GM19099 (cell line): ENCODE data around the gene KSR1.

Experiments
- POLR2A ChIP-seq: IDR thresholded peaks from 3 replicates; pipeline ENCODE4 v1.6.1; 2011; ENCODE audit warnings: low read depth; ENCODE audit not compliant: insufficient read length; ENCODE audit errors: extremely low read depth

KSR1 gene

DNA sequence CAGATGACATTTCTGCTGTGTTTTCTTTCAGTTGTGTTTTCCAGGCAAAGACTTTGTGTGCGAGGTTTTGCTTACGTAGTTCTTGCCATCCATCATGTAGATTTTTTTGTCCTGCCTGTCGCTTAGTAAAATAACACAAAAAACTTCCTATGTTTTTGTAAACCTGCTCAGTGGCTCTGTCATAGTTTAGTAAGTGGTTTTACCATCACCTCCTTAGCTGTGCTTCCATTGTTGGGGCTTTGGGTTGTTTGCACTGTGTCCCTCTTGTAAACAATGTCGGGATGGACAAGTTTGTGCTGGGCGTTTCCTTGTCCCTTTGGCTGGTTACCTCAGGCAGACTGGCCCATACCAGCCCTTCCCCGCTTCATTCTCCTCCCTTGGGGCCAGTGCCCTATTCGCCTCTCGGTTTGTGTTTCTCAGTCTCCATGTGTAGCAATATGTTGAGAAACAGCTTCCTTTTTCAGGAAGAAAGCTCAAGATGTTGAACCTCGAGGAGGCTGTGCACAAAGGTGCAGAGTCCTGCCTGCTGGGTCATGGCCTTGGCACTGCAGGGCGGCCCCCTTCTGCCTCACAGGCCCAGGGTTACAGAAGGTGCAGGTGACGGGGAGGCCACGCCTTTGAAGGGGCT lies 74.6 kb downstream of the KSR1 start:
- TF ChIP-seq POLR2A = no peak

DNA sequence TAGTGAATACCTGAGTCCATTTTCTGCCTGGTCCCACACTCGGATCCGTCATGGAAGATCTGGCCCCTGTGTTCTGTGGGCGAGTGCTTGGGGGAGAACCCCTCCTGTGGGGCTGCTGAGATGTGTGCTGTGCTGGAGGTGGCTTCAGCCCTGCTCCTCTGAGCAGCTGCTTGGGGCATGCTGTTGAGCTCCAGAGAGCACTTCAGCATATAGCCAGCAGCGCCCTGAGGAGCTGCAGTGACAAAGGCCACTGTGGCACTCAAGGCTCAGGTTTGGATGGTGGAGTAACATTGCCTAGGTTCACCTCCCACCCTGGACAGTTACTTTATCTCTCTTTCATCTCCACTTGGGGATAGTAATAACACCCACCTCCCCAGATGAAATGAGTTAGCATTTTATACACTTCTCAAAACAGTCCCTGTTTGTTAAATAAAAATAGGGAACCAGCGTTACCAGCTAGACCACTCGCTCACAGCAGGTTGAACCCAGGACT lies 75.3 kb downstream of the KSR1 start:
- TF ChIP-seq POLR2A = no peak

DNA sequence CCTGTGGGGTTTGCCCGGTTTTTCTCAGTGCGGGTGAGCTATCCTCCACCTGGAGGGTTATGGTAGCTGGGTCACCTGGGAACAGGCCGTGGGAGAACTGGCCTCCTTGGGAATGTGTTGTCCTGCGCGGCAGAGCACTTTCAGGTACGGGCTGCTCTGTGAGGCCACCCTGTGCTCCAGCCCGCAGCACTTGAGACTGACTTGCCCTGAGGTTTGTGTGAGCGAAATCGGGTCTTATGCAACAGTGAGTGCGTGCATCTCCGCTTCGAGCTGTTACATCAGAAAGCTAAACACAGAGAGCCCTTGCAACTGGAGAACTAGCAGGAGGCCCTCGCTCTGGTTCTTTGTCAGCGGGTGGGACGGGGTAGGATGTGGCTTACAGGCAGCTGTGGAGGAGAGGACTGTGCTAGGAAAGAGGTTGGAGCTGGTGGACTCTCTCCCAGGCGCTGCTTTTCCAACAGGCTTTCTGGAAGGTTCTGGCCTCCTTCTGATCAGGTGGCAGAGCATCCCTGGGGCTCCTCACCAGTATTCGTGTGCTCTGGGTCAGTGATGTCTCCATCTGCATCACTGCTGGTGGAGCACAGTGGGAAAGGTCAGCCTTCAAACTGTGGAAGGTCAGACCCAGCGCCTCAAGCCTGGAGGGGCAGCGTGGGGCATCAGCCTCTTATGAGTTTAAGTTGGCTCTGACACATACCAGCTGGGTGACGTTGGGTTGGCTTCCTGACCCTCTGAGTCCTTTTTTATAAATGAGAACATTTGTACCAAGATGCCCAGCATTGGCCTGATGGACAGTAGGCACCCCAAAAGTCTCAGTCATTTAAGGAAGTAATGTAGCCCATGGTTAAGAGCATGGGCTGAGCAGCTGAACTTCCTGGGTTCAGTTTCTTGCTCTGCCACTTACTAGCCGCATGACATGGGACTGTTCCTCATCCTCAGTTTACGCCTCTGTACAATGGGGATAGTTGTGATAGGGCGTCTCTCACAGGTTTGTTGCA lies 76.3 kb downstream of the KSR1 start:
- TF ChIP-seq POLR2A = no peak

DNA sequence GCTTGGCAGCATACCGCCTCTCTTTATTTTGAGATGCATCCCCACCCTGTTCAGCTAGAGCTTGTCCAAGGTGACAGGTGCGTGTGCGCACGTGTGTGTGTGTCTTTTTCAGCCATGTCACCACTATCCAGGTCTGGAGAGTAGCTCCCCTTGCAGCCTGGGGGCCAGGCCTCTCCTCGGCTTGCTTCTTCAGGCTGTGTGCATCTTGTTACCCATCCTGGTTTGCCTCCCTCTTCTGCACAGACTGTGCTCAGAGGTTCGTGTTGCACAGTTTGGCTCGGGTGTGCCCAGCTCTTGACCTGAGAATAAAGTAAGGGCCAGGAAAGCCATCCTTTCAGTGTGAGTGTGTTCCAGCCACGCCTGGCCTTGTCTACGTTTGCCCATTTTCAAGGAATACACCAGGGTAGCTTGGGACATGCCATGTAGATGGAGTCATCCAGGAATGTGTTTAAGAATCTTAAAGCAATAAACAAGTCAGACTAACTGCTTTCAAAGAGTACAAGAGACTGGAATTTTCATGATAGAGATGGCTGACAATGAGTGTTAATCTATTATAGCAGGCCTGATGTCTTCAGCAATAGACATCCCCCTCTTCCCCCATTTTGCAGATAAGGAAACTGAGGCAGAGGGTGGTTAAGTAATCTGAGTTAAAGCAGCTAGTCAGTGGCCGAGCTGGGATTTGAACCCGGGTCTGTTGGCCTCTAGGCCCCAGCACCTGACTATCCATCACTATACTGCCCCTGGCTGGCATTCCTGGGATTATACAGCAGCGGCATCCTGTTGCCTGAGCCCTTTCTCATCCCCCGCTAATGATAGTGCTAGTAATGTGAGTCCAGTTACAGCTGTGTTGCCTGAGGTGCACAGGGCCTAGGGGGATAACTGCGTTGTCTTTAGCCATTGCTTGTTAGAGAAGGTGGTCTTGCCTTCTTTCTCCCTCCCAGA lies 77.9 kb downstream of the KSR1 start:
- no peak for TF ChIP-seq POLR2A

DNA sequence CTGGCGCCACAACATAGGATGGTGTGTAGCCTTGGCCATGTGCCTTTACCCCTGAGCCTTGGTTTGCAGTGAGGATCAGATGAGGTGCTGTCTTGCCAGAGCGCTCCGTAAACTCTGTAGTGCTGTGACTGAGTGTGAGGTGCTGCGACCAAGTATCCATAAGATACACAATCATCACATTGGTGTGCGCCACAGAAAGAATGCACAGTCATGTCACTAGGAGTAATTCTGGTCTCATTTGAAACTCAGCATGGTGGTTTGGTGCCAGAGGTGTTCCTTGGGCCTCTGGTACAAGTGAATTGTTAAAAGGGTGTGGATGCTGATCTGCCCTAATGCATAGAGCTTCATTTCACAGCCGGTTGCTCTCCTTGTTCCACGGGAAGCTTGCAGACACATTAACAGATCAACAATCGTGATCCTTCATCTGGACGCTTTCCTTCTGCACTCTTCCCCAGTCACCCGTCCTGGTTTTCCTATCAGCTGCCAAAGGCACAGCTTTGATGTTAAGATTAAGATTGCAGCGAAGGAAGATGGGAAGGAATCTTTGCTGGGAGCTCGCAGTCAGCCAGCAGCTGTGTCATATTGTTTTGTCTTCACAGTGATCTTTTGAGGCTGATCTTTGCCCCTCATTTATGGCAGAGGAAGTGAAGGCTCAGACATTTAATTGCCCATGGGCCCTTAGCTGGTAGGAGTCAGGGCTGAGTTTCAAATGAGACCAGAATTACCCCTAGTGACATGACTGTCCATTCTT lies 79.1 kb downstream of the KSR1 start:
- TF ChIP-seq POLR2A = no peak

DNA sequence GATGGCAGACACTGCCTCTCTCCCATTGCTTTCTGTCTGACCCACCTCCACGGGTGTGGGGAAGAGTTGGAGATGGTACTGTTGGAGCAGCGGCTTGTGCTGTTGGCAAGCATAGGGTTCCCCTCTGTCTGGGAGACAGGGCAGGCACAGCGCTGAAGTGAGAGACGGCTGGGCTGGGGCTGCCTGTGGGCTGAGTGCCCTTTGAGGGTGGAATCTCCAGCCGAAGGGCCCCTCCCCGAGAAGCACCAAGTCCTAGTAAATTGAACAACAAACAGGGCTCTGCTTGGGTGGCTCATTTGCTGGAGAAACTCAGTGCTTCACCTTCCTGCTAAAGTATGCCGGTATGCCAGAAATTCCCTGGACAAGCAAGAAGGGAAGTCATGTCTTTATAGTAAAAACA lies 79.7 kb downstream of the KSR1 start:
- no peak for TF ChIP-seq POLR2A

DNA sequence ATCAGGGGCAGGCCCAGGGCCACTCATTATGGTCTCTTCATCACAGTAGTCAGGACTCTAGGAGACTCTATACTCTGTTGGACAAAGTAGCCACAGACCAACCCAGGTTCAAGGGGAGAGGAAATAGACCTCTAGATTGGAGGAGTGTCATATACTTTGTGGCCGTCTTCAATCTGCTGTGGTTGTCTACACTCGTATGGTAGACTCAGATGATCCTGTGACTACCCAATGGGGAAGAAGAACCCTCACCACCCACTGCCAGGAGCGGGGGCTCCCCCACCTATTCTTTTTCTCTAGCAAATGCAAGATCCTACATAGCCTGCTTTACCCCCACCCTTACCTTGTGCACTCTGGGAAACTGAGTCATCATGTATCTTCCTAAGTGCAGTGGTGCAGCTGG lies 80.5 kb downstream of the KSR1 start:
- TF ChIP-seq POLR2A = no peak

DNA sequence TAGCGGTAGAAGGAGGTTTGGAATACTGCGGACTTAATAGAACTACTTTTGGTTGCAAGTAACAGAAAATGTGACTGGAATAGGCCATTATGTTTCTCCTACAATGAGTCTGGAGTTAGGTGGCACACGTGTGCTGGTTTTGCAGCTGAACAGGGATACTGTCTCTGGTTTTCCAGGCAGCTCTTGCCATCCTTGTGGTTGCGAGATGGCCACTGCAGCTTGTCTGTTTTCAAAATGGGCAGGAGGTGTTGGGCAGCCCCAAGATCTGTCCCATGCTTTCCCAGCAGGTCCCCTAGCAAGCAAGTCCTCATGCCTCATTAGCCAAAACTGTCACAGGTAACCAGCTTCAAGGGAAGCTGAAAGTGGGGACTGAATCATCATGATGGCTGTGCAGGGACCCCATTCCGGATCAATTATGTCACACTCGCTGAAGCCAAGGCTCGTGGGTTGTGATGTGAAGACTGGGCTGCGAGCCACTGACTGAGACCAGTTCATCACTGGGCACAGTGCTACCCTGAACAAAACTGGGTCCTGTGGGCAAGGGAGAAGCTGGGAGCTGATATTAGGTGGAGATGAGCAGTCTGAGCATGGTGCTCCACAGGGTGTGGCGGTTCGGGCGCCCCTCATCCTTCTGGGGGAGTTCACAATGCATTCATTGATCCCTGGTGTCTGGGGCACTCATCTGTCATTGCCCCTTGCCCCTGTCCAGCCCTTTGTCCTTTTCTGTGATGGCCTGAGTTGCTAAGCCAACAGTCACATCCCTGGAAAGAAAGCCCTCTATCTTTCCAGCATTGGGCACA lies 82.1 kb downstream of the KSR1 start:
- no peak for TF ChIP-seq POLR2A

DNA sequence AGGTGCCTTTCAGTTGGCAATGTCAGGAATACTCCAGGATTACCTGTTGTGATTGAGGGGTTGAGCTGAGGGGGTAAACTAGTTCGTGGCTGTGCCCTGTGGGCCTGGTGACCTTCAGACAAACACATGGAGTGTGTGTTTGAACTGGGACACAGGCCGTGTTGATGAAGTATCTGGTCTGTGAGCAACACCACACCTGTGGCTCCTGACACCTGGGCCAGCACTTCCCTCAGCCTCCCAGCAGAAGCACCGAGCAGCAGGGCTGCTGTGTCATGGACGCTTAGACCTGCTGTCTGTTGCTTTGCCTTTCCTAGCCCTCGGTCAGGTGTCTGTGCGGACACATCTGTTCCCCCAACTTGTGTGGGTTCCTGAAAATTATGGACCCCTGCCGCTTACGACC lies 82.9 kb downstream of the KSR1 start:
- no peak for TF ChIP-seq POLR2A

DNA sequence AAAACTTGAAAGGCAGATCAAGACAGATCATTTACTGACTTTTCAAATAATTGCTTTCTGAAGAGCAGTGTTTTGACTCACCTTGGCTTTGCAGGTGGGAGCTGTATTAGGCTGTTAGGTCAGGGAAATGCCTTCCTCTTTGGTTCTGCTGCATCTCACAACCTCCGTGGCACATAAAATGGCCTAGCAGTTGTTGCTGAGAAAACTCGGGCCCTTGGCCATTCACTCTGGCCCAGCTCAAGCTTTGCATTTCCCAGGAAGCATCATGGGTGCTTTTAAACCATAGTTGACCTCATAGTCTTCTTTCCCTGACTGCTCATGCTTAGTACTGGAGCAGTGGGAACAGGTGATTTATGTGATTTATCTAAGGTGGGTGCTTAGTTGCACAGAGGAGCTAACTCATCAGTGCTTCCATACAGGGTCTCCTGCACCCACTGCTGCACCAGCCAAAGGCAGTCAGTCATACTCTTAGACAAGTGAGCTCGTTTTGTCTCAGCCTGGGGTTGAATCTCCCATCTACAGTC lies 83.6 kb downstream of the KSR1 start:
- no peak for TF ChIP-seq POLR2A

DNA sequence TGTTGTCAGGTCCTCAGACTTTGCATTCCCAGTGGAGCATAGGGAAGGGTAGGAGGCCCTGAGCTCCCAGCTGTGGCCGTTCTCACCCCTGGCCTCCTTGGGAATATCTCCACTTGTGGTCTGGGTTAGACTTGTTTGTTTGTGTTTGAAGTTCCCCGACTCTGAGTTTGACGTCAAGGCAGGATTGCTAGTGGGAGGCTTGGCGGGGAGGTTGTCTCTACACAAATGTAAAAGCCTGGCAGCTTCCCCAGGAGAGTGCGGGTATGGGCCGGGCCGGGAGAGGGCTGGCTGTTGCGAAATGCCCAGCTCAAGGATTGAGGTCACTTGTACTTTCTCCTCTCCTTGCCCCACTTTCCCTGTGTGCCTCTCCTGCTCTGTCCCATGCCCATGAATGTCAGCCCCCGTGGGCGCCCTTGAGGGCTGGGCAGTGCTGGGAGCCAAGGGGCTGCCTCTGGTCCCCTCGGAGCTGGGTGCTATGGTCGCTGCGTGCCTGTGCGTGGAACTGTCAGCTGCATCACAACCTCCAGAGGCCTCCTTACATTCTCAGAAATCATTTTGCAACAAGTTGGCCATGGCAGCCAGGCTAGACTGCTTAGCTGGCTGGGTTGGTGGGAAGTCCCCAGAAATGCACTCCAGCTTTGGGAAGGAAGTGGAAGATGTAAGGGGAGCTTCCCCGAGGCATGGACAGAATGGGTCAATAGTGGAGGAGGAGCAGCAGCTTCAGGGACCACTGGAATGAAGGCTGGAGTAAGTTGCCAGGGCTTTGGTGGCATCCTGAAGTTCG lies 84.3 kb downstream of the KSR1 start:
- TF ChIP-seq POLR2A = no peak

DNA sequence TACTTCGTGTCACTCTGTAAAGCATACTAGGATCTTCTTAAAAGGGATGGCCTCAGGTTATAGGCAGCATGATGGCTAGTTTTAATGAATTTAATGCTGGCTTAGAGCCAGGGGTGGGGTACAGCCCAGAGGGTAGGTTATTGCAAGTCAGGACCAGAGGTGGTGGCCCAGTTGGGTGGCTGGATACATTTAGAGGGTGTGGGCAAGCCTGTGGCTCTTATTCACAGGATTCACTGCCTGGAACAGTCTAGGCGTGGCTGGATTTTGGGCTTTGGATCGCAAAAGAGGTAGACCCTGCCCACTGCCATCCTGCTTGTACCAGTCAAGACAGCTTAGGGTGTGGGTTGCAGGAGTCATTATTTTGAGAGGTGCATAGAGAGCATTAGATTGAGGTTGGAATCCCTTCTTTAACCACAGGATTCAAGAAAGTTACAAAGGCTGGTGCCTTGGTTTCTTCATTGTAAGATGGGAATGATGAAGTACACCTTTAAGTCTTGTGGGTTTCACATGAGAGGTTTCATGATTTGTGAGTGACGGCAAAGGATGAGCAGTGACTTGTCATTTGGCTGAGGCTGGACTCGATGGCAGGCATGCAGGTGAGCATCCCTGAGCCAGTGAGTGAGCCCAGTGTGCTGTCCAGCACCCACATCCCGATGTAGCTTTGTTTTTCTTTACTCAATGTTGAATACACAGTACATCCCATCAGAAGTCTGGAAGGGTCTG lies 85.2 kb downstream of the KSR1 start:
- no peak for TF ChIP-seq POLR2A
